H9 (cell line): ENCODE results near the gene TGFA. TPM values are rescaled to one million over a fixed set of nuclear protein-coding genes. Genes with fewer than 3 reads are reported as not detected.

Source experiments
- DNase-seq: peaks from one replicate; pipeline ENCODE4 v3.0.0-alpha.2; 2017
- H2AFZ ChIP-seq: one replicate; pipeline ENCODE4 v1.6.1; 2013; ENCODE audit warnings: mild to moderate bottlenecking, low read length, control low read depth, moderate library complexity
- H2AK5ac ChIP-seq: 2 replicates; pipeline ENCODE4 v1.6.1; 2013; ENCODE audit warnings: low read length, control low read depth, mixed read lengths; ENCODE audit not compliant: insufficient read length
- H2BK120ac ChIP-seq: one replicate; pipeline ENCODE4 v1.6.1; 2013; ENCODE audit warnings: low read depth, mild to moderate bottlenecking, low read length, control low read depth, inconsistent platforms; ENCODE audit not compliant: poor library complexity, severe bottlenecking
- H2BK12ac ChIP-seq: 2 replicates; pipeline ENCODE4 v1.6.1; 2013; ENCODE audit warnings: low read length, control low read depth, mixed read lengths, low read depth; ENCODE audit not compliant: insufficient read length
- H2BK15ac ChIP-seq: 2 replicates; pipeline ENCODE4 v1.6.1; 2013; ENCODE audit warnings: low read depth, low read length, control low read depth
- H2BK20ac ChIP-seq: one replicate; pipeline ENCODE4 v1.6.1; 2013; ENCODE audit warnings: low read depth, mild to moderate bottlenecking, low read length, control low read depth, inconsistent platforms; ENCODE audit not compliant: poor library complexity, severe bottlenecking
- H2BK5ac ChIP-seq: 2 replicates; pipeline ENCODE4 v1.6.1; 2013; ENCODE audit warnings: low read length, control low read depth, mixed read lengths; ENCODE audit not compliant: insufficient read length
- H3K14ac ChIP-seq: 2 replicates; pipeline ENCODE4 v1.6.1; 2013; ENCODE audit warnings: low read length, control low read depth; ENCODE audit not compliant: insufficient read depth
- H3K18ac ChIP-seq: 2 replicates; pipeline ENCODE4 v1.6.1; 2013; ENCODE audit warnings: low read depth, mild to moderate bottlenecking, mixed read lengths, low read length, control low read depth; ENCODE audit not compliant: insufficient read length
- H3K23ac ChIP-seq: 2 replicates; pipeline ENCODE4 v1.6.1; 2013; ENCODE audit warnings: low read length, control low read depth, mixed read lengths, low read depth; ENCODE audit not compliant: insufficient read length
- H3K23me2 ChIP-seq: 2 replicates; pipeline ENCODE4 v1.6.1; 2013; ENCODE audit warnings: low read depth, mild to moderate bottlenecking, mixed read lengths, low read length, control low read depth; ENCODE audit not compliant: insufficient read length, poor library complexity, severe bottlenecking
- H3K27ac ChIP-seq: 2 replicates; pipeline ENCODE4 v1.5.1; 2013; ENCODE audit warnings: low read length, control low read depth, mixed read lengths, low read depth; ENCODE audit not compliant: insufficient read length
- H3K27me3 ChIP-seq: 2 replicates; pipeline ENCODE4 v1.6.1; 2013; ENCODE audit warnings: low read length, control low read depth, inconsistent platforms; ENCODE audit not compliant: insufficient read depth
- H3K4ac ChIP-seq: 2 replicates; pipeline ENCODE4 v1.6.1; 2013; ENCODE audit warnings: low read depth, mild to moderate bottlenecking, control low read depth, inconsistent platforms, low read length, moderate library complexity
- H3K4me1 ChIP-seq: 2 replicates; pipeline ENCODE4 v1.6.1; 2013; ENCODE audit warnings: low read length, control low read depth, inconsistent platforms; ENCODE audit not compliant: insufficient read depth
- H3K4me2 ChIP-seq: 2 replicates; pipeline ENCODE4 v1.6.1; 2013; ENCODE audit warnings: low read length, control low read depth, mixed read lengths; ENCODE audit not compliant: insufficient read length, insufficient read depth
- H3K56ac ChIP-seq: 2 replicates; pipeline ENCODE4 v1.6.1; 2013; ENCODE audit warnings: low read depth, mild to moderate bottlenecking, mixed read lengths, low read length, control low read depth; ENCODE audit not compliant: insufficient read length
- H3K79me1 ChIP-seq: 2 replicates; pipeline ENCODE4 v1.6.1; 2013; ENCODE audit warnings: low read depth, mild to moderate bottlenecking, moderate library complexity, low read length, control low read depth, inconsistent platforms; ENCODE audit not compliant: insufficient read depth, poor library complexity, severe bottlenecking
- H3K79me2 ChIP-seq: 2 replicates; pipeline ENCODE4 v1.6.1; 2013; ENCODE audit warnings: low read length, control low read depth, inconsistent platforms; ENCODE audit not compliant: insufficient read depth
- H3K9ac ChIP-seq: 2 replicates; pipeline ENCODE4 v1.6.1; 2013; ENCODE audit warnings: low read length, control low read depth, mixed read lengths; ENCODE audit not compliant: insufficient read length; ENCODE audit errors: extremely low read depth
- H3K9me3 ChIP-seq: one replicate; pipeline ENCODE4 v1.6.1; 2013; ENCODE audit warnings: low read depth, low read length, inconsistent platforms; ENCODE audit not compliant: control insufficient read depth
- H3T11ph ChIP-seq: one replicate; pipeline ENCODE4 v1.6.1; 2013; ENCODE audit warnings: mild to moderate bottlenecking, low read length, control low read depth, inconsistent platforms
- H4K20me1 ChIP-seq: one replicate; pipeline ENCODE4 v1.6.1; 2013; ENCODE audit not compliant: control insufficient read depth, insufficient read length, insufficient read depth
- H4K5ac ChIP-seq: 2 replicates; pipeline ENCODE4 v1.6.1; 2013; ENCODE audit warnings: low read depth, mild to moderate bottlenecking, mixed read lengths, low read length, control low read depth; ENCODE audit not compliant: insufficient read length
- H4K8ac ChIP-seq: replicated peaks from 2 replicates; pipeline ENCODE4 v1.6.1; 2013; ENCODE audit warnings: low read length, control low read depth, mixed read lengths, low read depth; ENCODE audit not compliant: insufficient read length
- H4K91ac ChIP-seq: 2 replicates; pipeline ENCODE4 v1.6.1; 2013; ENCODE audit warnings: low read depth, mild to moderate bottlenecking, moderate library complexity, mixed read lengths, low read length, control low read depth; ENCODE audit not compliant: insufficient read length
- H3K27ac Mint-ChIP-seq, 3 experiments: 2 replicates in 2 of 3; 3 replicates in 1 of 3; pipeline ENCODE4 v1.8.0; 2020 to 2021; ENCODE audit warnings: mixed read lengths in 3 of 3, mild to moderate bottlenecking in 1 of 3, moderate library complexity in 1 of 3
- H3K27me3 Mint-ChIP-seq: 2 replicates; pipeline ENCODE4 v1.8.0; 2021; ENCODE audit warnings: low read depth, mild to moderate bottlenecking, moderate library complexity, mixed read lengths
- H3K36me3 Mint-ChIP-seq, 3 experiments: 2 replicates in 2 of 3; 3 replicates in 1 of 3; pipeline ENCODE4 v1.8.0; 2020 to 2021; ENCODE audit warnings: low read depth in 3 of 3, mixed read lengths in 3 of 3; ENCODE audit not compliant: insufficient read depth in 1 of 3
- H3K4me1 Mint-ChIP-seq, 2 experiments: 2 replicates each; pipeline ENCODE4 v1.8.0; 2020; ENCODE audit warnings: mixed read lengths in 2 of 2
- H3K4me3 Mint-ChIP-seq, 2 experiments: 2 replicates in 1 of 2; 3 replicates in 1 of 2; pipeline ENCODE4 v1.8.0; 2020 to 2021; ENCODE audit warnings: mild to moderate bottlenecking in 2 of 2, mixed read lengths in 2 of 2, moderate library complexity in 1 of 2
- H3K9me3 Mint-ChIP-seq, 2 experiments: 2 replicates in 1 of 2; 3 replicates in 1 of 2; pipeline ENCODE4 v1.8.0; 2020; ENCODE audit warnings: mild to moderate bottlenecking in 2 of 2, mixed read lengths in 2 of 2, moderate library complexity in 1 of 2
- CTCF ChIP-seq: fragments of 200-600 bp; sonication (generic); conservative IDR thresholded peaks from 3 replicates; pipeline ENCODE4 v1.8.0; 2021; ENCODE audit warnings: antibody characterized with exemption, mild to moderate bottlenecking
- WGBS: extraction: QIAGEN DNeasy Blood & Tissue Kit; methylation state at CpG from one replicate; pipeline ENCODE4 v1.1.7; 2013; ENCODE audit warnings: missing lambda C conversion rate, low lambda C conversion rate, mixed read lengths; ENCODE audit not compliant: insufficient read length; ENCODE audit errors: extremely low coverage; 5-methylcytosine and 5-hydroxymethylcytosine counted together
- total RNA-seq: library from RNA; stranded (reverse); gene quantifications from 2 replicates; pipeline ENCODE4 v1.2.1, GENCODE V29; 2021

The TGFA gene
- total RNA-seq, 1 experiment from 2014 or later = 3.3 TPM

GRCh38 chr2:70557171-70557838 is 3.7 kb upstream of the TGFA start:
- DNase-seq = no peak
- Mint-ChIP-seq H3K9me3 (peaks cover 0 to 4% of the 10 kb centered on the region in 2 experiments; a peak in 1 of 5 replicates), H3K27me3 (peaks cover 25% of the 10 kb centered on the region), H3K4me3 (no peak overlapping the region), H3K36me3 (peaks cover 0 to 1% (median 0%) of the 10 kb centered on the region in 3 experiments; a peak in 1 of 7 replicates), H3K4me1 (peaks cover 18 to 23% of the 10 kb centered on the region in 2 experiments), H3K27ac (no peak overlapping the region; a peak in 1 of 7 replicates)
- Histone ChIP-seq H3K4me1 (no peaks in the 10 kb centered on the region), H3K23me2 (peaks cover 18% of the 10 kb centered on the region), H2BK120ac (no peak overlapping the region), H3T11ph (no peak overlapping the region), H3K27me3 (peaks cover 2% of the 10 kb centered on the region; the same call in 1 of the 2 replicates), H2BK12ac (no peak overlapping the region), H3K18ac (no peak overlapping the region), H3K9me3 (no peaks in the 10 kb centered on the region), H2BK20ac (no peak overlapping the region), H3K14ac (no peak overlapping the region), H3K4me2 (no peak overlapping the region), H3K27ac (no peak overlapping the region), H3K4ac (no peak overlapping the region), H2AFZ (no peak overlapping the region), H2BK15ac (no peak overlapping the region), H4K5ac (no peak overlapping the region), H3K79me2 (no peaks in the 10 kb centered on the region), H2BK5ac (no peak overlapping the region), H3K79me1 (no peaks in the 10 kb centered on the region), H4K91ac (no peak overlapping the region), H4K8ac (no peak overlapping the region), H3K56ac (no peak overlapping the region), H3K23ac (no peak overlapping the region), H2AK5ac (no peak overlapping the region), H3K9ac (no peak overlapping the region), H4K20me1 (no peaks in the 10 kb centered on the region)
- no CpG with 5 or more reads among the region's 6 CpGs for WGBS
- TF ChIP-seq CTCF = no peak
